Stimulated activated CD8-positive, alpha-beta memory T cell treated with anti-CD3 and anti-CD28 coated beads, Interleukin-4, amount 100 ng/mL, for 4 hours (primary cell): ENCODE data around the gene FASLG.
"Not testable (repeated sequence)": the region's sequence is repeated elsewhere in the genome, so short reads cannot be mapped to it uniquely, and the experiment has no call there.

Experiments used
- DNase-seq, 2 donors: peaks; one replicate each; pipeline ENCODE4 v3.0.0-alpha.2; 2020; ENCODE audit warnings: low read depth in 2 of 2, low spot score in 1 of 2

The FASLG gene, protein sequence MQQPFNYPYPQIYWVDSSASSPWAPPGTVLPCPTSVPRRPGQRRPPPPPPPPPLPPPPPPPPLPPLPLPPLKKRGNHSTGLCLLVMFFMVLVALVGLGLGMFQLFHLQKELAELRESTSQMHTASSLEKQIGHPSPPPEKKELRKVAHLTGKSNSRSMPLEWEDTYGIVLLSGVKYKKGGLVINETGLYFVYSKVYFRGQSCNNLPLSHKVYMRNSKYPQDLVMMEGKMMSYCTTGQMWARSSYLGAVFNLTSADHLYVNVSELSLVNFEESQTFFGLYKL

DNA sequence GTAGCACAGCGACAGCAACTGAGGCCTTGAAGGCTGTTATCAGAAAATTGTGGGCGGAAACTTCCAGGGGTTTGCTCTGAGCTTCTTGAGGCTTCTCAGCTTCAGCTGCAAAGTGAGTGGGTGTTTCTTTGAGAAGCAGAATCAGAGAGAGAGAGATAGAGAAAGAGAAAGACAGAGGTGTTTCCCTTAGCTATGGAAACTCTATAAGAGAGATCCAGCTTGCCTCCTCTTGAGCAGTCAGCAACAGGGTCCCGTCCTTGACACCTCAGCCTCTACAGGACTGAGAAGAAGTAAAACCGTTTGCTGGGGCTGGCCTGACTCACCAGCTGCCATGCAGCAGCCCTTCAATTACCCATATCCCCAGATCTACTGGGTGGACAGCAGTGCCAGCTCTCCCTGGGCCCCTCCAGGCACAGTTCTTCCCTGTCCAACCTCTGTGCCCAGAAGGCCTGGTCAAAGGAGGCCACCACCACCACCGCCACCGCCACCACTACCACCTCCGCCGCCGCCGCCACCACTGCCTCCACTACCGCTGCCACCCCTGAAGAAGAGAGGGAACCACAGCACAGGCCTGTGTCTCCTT is at the start of gene FASLG:
TSS of gene FASLG (plus strand) at position 233 of the 583 bp plus-strand sequence. CDS start at position 332, 99 bp downstream.
- DNase-seq: peak in 1 of 2 donors; percentile 56

DNA sequence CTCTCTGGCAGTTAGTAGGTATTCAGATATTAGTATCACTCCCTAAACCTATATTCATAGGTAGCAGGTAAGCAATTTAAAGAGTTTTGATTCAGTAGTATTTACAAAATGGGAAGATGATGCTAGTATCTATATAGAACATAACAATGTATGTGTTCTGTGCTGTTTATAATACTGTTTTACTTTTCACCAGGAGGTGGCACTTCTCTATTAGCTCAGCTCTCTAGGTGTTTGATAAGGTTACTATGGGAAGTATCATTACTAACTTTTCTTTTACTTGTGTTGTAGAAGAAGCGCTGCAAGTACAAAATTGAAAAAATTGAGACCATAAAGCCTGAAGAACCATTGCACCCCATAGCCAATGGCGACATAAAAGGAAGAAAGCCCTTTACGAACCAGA is 49.4 kb upstream of the FASLG start:
- no peak for DNase-seq

DNA sequence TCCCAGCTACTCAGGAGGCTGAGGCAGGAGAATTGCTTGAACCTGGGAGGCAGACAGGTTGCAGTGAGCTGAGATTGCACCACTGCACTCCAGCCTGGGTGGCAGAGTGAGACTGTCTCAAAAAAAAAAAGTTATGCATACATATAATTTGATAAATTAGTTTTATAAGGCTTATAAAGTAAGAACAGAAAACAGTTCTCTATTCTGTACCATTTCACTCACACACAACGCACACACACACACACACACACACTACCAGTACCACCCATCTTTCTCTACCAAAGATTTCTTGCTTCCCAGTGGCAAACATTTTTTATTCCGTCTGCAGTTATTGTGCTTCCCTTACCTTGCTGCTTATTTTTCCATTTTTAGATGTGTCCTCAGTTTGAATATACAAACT is 46.4 kb upstream of the FASLG start:
- DNase-seq: no peak

- no peak for DNase-seq
These were observed 45.6 kb upstream of the FASLG start for GRCh38 chr1:172613294-172613693.

DNA sequence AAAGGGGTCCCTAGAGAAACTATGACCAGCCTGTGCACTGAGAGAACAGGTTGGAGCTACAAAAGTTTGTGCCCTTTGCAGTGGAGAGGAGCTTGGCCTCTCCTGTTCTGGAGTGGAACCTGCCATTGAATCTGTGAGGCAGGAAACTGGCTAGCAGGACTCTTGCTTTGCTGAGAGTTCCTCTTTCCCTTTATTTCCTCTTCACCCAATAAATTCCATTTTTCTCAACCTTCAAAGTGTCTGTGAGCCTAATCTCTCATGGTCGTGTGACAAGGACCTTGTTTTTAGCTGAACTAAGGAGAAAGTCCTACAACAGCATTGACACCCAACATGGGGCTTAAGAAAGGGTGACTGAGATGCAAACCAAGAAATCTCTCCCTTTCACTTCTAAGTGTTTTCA is 42.7 kb upstream of the FASLG start:
- no peak for DNase-seq

DNA sequence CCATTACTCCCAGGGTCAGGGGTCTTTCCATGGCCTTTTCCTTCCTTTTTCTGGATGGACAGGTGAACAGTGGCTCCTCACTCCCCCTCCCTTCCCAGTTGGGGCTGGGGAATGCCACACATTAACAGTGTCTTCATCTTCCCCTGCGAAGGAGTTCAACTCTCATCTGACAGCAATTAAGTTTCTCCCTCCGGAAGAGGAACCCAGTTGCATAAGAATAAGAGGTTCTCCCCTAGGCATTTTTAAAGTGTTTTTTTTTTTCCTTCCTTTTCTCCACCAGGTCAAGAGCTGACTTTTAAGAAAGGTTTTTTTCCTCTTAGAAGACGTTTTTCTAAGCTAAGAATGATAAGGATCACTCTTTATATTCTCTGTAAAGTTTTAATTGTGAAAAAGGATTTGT is 42.3 kb upstream of the FASLG start:
- no peak for DNase-seq

- not testable (repeated sequence) for DNase-seq
These were observed 38.3 kb upstream of the FASLG start for GRCh38 chr1:172620603-172621002.

- DNase-seq: no peak
These were observed 36.4 kb upstream of the FASLG start for GRCh38 chr1:172622541-172622940.

DNA sequence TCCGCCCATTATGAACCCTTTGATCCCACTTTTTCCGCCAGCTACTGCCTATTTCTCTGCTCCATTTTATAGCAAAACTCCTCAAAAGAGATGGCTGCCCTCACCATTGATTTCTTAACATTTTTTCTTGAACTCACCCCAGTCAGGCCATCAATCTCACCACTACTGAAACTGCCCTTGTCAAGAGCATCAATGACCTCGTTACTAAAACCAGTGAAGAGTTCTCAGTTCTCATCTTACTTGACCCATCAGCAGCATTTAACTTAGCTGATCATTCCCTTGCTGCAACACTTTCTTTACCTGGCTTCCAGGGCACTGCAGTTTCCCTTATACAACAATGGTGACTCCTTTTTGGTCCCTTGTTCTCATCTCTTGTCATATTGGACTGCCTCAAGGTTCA is 35.2 kb upstream of the FASLG start:
- DNase-seq: no peak

GRCh38 chr1:172626845-172627244 is 32.1 kb upstream of the FASLG start:
- no peak for DNase-seq

- no peak for DNase-seq
These were observed 31.2 kb upstream of the FASLG start for GRCh38 chr1:172627702-172628101.

- DNase-seq: no peak
These were observed 30.5 kb upstream of the FASLG start for GRCh38 chr1:172628401-172628800.

DNA sequence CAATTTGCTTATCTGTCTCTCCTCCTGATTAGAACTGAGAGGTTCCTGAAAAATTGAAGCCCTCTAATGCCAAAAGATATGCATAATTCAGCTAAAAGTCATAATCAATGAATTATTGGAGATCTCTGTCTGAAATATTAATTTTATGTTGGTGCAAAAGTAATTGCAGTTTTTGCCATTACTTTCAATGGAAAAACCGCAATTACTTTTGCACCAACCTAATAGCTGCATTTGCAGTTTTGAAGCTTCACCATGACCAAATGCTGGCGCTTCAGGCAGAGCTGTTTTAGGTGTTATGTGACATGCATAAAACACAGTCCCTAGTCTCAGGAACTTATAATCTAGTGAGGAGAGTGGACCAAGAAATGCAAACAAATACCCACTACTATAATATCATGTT is 29.7 kb upstream of the FASLG start:
- DNase-seq: no peak

DNA sequence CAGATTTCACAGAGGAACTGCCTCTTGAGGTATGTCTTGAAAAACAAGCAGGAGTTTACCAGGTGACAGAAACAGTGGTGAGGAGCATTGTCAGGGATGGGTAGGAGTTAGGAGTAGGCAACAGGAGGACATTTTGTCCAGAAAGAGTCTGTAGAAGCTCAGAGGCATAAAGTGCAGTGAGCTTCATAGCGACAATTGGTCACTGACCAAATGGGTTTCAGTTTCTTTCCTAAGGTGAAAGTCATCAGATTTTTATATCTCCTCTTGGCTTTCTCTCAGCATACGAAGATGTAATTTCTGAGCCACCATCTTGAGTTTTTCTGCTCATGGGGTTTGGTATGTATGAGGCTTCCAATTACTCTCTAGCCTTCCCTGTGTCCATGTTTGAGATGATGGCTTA is 29.3 kb upstream of the FASLG start:
- no peak for DNase-seq

DNA sequence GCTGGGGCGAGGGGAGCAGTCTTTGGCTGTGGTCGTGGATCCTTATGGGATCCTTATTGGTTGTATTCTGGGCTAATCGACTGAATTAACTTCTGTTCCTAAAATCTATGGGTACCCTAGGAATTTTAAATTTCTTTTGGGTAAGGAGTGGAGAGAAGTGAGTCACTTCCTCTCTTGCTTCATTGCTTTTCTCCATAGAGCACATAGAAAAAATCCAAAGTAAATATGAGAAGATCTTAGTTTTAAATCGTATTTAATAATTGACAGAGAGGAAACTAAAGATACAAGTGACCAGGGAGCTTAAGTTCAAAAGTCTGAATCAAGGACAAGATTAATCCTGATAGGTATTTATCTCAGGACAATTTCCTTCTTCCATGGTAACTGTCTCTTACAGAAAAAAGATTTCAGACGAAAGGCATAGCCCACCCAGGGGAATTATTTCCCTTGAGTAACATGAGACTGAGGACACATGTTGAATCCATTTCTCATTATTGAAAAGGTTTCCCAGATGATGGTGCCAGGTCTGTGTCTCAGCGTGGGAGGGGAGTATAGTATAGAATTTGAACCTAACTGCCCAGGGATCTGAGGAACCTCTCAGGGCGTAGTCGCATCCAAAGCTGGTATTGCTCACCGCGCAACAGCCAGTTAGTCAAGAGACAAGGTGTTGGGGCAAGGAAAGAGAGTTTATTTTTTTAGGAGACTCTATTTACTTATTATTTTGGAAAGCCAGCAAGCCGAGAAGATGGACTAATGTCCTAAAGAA is 28.7 kb upstream of the FASLG start:
- no peak for DNase-seq

- no peak for DNase-seq
These were observed 28.0 kb upstream of the FASLG start for GRCh38 chr1:172630868-172631267.

DNA sequence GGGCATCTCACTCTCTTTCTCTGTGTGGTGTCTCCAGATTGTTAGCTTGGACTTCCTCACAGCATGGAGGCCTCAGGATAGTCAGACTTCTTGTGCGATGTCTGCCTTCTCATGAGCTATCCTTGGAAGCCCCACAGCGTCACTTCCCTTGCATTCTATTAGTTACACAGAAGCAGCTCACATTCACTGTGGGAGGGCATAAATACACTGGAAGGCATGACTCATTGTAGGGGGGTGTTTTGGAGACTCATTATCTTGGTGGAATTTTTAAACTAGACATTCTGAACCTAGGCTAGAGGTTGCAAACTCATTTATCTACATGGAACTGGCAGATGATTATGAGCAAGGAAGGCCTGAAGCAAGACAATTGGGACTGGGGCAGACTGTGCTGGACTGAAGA is 21.4 kb upstream of the FASLG start:
- no peak for DNase-seq

- no peak for DNase-seq
These were observed 20.7 kb upstream of the FASLG start for GRCh38 chr1:172638249-172638648.

DNA sequence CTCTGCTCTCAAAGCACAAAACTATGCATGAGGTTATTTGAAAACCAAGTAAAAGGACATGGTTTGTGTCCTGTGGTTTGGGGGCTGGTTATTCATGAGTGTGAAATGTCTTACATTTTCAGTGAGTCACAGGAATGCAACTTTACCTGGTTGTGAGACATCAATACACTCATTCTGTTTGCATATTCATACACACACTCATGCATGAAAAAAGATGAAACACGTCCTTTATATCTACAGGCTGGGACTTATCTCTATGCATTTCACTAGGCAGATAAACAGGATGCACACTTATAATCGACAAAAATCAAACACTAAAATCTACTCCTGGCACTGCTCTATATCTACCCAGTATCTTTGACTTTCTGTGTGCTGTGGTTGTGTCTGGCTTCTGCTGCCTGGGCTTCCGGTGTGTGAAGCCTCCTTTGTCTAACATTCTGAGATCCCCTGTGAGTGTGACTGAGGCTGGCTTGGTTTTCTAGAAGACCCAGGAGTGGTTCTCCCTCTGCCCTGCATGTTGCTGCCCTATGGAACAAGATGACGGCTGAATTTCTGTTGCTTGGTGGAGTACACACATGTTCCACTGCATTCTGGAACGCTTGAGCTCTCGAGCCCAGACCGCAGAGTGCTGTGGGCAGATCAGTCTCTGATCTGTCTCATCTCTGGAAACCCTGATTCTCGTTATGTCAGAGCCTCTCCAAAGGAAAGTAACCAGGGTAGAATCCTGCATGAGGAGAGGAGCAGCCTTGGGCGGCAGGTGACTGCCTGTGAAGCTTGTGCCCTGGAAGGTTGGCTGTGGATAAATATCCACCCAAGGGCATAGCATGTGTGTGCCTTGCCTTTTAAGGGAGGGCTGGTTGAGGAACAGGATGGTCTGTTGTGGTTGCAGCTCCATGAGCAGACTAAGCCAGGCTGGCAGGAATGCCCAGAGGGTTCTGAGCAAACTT is 19.7 kb upstream of the FASLG start:
- peak; percentile 59 to 63 for DNase-seq

DNA sequence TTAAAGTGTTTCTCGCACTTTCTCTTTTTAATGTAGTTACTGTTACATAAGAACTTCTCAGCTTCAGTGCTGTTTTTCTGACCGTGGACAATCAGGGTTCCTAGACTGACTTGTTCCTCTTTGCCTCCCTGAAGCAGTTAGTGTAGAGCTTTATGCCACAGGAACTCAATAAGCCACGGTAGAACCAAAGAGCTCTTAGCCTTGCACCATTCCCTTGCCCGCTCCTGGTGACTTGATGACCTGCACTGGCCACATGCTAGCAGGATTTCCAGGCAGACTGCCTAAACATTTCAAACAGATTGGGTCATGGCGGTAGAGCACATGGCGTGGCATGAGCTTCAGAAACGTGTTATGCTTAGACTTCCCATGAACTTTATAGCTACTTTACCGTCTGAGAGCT is 18.8 kb upstream of the FASLG start:
- no peak for DNase-seq

GRCh38 chr1:172641492-172641891 is 17.4 kb upstream of the FASLG start:
- DNase-seq: no peak
